GM12873 (cell line): ENCODE results near the gene MCL1.

Experiments
- TF ChIP-seq, protein P1 (sequence below): IDR thresholded peaks from 2 replicates; pipeline ENCODE4 v1.5.1; 2012; ENCODE audit warnings: low read depth, mild to moderate bottlenecking, moderate library complexity, low read length, control low read depth; ENCODE audit not compliant: insufficient read depth; ENCODE audit errors: missing control alignments

The MCL1 gene

DNA sequence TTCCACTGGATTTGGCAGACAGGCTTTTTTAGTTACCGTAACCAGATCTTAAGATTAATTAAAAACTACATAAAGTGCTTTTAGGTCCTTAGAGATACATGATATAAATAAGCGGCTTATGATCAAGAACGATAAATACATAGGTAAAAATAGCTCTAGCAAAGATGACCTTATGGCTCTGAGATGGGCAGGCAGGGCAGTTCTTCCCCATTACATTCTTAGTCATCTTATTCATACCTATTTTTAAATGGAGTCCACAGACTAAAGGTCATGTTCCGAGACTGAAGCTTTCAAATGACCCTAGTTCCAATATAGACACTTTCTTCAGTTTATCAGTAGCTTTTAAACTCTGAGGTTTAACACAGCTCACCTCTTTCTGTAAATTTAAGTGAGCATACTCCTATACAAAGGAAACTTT, 4.3 kb downstream of the MCL1 start:
- TF ChIP-seq, protein P1, sequence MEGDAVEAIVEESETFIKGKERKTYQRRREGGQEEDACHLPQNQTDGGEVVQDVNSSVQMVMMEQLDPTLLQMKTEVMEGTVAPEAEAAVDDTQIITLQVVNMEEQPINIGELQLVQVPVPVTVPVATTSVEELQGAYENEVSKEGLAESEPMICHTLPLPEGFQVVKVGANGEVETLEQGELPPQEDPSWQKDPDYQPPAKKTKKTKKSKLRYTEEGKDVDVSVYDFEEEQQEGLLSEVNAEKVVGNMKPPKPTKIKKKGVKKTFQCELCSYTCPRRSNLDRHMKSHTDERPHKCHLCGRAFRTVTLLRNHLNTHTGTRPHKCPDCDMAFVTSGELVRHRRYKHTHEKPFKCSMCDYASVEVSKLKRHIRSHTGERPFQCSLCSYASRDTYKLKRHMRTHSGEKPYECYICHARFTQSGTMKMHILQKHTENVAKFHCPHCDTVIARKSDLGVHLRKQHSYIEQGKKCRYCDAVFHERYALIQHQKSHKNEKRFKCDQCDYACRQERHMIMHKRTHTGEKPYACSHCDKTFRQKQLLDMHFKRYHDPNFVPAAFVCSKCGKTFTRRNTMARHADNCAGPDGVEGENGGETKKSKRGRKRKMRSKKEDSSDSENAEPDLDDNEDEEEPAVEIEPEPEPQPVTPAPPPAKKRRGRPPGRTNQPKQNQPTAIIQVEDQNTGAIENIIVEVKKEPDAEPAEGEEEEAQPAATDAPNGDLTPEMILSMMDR: no peak

DNA sequence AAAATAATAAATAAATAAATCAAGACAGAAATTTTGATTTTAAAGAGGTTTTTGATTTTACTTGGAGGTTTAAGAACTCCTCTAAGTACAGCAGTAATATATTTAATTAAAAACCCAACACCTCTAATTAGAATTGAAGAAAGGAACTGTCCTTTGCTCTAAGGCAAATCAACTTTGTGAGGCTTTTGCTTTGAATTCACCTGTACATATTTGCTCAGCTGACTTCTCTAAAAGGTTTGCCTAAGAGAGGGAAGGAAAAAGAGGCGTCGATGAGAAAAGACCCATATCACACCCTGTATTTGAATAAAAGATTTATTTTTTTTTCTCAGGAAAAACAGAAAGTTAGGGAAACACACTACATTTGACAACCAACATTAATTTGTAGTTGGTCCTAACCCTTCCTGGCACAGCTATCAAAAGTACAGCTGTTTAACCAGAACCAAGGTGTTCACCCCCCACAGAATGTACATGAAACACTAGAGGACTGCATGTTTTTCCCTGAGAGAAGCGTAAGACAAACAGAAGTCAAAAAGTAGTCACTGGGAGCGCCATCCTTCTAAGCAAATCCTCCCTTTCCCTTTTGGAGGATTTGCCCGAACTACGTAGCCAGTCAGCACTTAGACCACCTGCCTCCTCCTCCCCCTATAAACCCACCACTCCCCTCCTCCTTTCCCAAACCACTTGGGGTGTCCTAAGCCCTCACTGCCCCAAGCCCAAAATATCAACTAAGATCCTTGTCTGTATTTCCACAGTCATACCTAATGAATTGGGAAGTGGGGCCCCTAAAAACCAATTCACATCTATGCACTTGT, 4.9 kb downstream of the MCL1 start:
- TF ChIP-seq, protein P1: no peak

DNA sequence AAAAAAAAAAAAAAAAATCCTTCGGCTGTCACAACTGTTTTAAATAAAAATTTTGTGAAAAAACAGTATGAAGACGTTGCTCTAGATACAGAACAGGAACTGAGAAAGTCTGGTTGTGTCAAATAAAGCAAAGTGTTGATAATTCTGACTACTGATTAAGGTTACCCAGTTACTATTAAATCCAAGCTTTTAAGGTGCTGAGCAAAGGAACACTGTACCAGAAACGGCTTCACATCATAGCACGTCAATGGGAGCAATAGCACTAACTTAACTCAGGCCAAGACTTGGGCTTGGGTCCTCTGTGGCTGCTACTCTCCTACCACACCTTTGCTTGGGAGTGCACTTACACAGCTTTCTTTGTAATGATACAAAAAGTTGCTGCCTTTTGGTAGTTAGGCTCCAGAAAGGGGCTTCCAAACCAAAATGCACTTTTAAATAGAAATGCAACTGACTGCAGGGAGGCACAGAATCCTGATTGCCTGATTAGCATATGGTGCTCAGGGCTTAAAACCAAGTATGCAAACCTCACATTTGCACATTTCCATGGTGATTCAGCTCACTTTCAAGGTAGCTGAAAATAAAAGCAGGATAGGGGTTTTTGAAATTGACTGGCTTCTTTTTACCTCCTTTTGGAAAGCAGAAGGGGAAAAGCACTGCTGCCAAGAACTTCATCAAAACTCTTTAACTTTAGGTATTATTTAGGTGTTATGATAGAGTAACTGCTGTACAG, 6.3 kb downstream of the MCL1 start:
- TF ChIP-seq, protein P1: no peak

DNA sequence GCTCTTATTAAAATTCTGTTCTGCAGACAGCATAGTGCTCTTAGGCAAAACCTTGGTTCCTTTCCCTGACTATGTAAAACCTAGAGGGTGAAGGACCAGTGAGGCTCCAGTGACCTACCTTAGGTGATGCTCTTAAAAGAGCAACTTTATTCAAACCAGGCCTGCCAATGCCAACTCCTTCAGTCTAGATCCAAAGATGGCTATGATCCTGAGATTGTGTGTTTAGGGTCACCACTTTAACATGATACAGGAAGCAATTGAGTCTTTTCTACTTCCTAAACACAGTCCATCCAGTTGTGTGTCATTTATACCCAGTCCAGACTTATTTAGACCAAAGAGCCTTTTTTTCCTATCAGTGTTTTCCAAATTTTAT, 10.8 kb downstream of the MCL1 start:
- TF ChIP-seq, protein P1: no peak

DNA sequence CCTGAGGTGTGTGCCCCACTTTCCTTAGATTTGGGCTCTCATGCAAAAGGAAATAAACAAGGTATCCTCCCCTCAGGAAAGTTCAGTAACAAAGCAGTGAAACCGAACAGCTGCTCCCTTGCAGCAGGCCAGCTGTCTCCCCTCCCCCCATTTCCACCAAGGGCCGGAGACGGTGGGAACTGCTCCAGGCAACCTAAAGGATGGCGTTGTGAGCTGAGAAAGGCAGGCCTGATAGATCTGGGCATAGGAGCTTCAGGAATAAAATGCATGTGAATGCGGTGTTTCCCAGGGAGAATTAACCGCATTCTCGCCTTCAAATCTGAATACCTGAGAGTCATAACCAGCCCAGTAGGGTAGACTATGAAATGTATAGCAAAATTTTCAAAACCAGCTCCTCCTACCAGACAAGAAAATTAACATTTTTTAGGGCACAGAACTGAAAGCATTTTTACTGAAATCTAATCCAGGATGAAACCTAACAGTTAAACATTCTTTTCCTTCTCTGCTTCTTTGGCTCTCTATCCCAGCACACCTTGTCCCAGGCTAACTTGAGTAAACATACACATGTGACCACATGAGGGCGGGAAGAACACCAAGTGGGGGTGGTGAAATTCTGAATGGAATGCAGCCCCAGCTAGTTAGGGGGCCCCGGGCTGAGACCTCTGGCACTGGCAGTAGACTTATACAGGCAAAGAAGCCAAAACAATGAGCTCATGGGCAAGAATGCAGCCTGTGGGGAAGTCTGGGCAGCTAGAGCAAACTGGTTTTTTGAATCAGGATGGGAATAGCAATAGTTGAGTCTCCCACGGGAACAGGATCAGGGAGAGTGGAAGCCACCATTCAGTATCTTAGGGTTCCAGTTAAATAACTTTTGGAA, 11.5 kb downstream of the MCL1 start:
- TF ChIP-seq, protein P1: no peak

DNA sequence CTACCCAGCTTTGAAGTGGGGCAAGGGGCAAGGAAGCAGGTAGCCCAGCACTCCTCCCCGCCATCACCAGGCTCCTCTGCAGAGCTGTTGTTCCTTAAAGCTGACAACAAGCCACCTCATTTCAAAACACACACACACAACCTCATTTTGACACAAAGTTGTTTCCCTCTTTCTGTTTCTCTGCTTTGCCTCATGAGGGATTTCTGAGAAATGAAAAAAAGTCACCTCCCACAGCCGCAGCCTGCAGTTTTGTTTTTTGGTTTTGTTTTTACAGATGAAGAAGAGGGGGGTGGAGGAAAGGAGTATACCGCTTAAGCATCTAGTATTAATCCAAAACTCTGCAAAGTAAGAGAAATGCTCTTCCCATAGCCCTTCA, 12.1 kb downstream of the MCL1 start:
- TF ChIP-seq, protein P1: no peak
